Measurements from ENCODE around the gene ATP2B1.

ATP2B1 gene

GRCh38 chr12:89574736-89575208 lies 133.9 kb downstream of the ATP2B1 start:
- peak; percentile 40 for DNase-seq

GRCh38 chr12:89573051-89573810 lies 135.4 kb downstream of the ATP2B1 start:
- DNase-seq: no peak

GRCh38 chr12:89571491-89572195 lies 137.0 kb downstream of the ATP2B1 start:
- DNase-seq: no peak

GRCh38 chr12:89568484-89568883 lies 140.2 kb downstream of the ATP2B1 start:
- no peak for DNase-seq

- DNase-seq: no peak
Observed at GRCh38 chr12:89567691-89568239, 140.9 kb downstream of the ATP2B1 start.

GRCh38 chr12:89566615-89567014 lies 142.0 kb downstream of the ATP2B1 start:
- no peak for DNase-seq

- no peak for DNase-seq
Observed at GRCh38 chr12:89565002-89565401, 143.6 kb downstream of the ATP2B1 start.

- DNase-seq: no peak
Observed at GRCh38 chr12:89559753-89560152, 148.9 kb downstream of the ATP2B1 start.

- DNase-seq: no peak
Observed at GRCh38 chr12:89556976-89557375, 151.7 kb downstream of the ATP2B1 start.

- DNase-seq: no peak
Observed at GRCh38 chr12:89552376-89552775, 156.3 kb downstream of the ATP2B1 start.

- no peak for DNase-seq
Observed at GRCh38 chr12:89551747-89552146, 156.9 kb downstream of the ATP2B1 start.

- no peak for DNase-seq
Observed at GRCh38 chr12:89547101-89547500, 161.5 kb downstream of the ATP2B1 start.

GRCh38 chr12:89546151-89546550 lies 162.5 kb downstream of the ATP2B1 start:
- no peak for DNase-seq

- DNase-seq: no peak
Observed at GRCh38 chr12:89544681-89545184, 163.9 kb downstream of the ATP2B1 start.

GRCh38 chr12:89544022-89544421 lies 164.6 kb downstream of the ATP2B1 start:
- DNase-seq: no peak

GRCh38 chr12:89542912-89543592 lies 165.6 kb downstream of the ATP2B1 start:
- DNase-seq: peak; percentile 50

- DNase-seq: no peak
Observed at GRCh38 chr12:89542236-89542635, 166.4 kb downstream of the ATP2B1 start.

GRCh38 chr12:89540586-89540985 lies 168.1 kb downstream of the ATP2B1 start:
- DNase-seq: no peak

- no peak for DNase-seq
Observed at GRCh38 chr12:89539426-89540223, 169.0 kb downstream of the ATP2B1 start.

GRCh38 chr12:89538897-89539296 lies 169.7 kb downstream of the ATP2B1 start:
- DNase-seq: no peak
